Measurements from ENCODE around the gene ASB1. TPM values are rescaled to one million over a fixed set of nuclear protein-coding genes. Genes with fewer than 3 reads are reported as not detected.

The ASB1 gene
- total and polyA plus RNA-seq, 9 of the 15 experiments (the other 6 are each of a cell fraction or from before 2014, with no cell fraction given): 6.3 to 37.7 (median 23.9) TPM

DNA sequence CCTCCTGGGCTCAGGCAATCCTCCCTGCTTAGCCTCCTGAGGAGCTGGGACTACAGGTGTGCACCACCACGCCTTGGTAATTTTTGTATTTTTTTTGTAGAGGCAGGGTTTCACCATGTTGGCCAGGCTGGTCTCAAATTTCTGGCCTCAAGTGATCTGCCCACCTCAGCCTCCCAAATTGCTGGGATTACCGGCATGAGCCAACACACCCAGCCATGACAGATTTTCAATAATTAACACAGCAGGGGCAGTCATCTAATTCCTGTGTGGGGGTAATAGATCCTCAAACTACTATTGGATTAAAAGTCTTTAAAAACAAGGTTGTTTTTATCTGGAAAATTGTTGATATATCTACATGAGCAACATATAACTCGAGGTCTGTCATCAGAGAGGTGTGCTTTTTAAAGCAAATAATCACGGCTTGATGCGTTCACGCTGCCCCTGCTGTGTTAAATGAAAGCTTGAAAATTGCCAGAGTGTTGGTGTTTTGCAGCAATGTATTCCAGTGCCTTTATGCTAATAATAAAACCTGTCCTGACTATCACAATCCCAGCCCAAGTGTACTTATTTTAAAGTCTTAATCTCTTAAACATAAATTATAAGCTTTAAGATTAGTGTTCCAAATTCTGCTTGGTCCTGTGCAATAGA, 35.6 kb upstream of the ASB1 start:
- ATAC-seq (no peak), FAIRE-seq (no peak), DNase-seq (ENCODE audit: extremely low read depth in 1 of 4, low spot score in 3 of 4) (no peak)
- intact Hi-C loops (cut with micrococcal nuclease): no loop called here
- no peak overlapping the region for H3K27ac ChIP-seq (ENCODE audit: extremely low read depth, low read depth, low read length)
- 64% methylated on average over 5 of the region's 6 CpGs for WGBS (ENCODE audit: insufficient coverage, low coverage, missing lambda C conversion rate)
- BruUV-seq (replicated peaks): no TSS peak
- H3K9me3 ChIP-seq (replicated peaks; ENCODE audit: control insufficient read depth, insufficient read depth, low read depth, low read length): no peaks in the 10 kb centered on the region
- in situ Hi-C loops (cut with MboI): no loop called here
- no peak overlapping the region for H3K4me3 ChIP-seq
- H4K20me1 ChIP-seq (replicated peaks; ENCODE audit: control insufficient read depth, insufficient read depth, low read length): no peaks in the 10 kb centered on the region
- H3K36me3 ChIP-seq (ENCODE audit: control insufficient read depth, insufficient read depth, low read length): no peaks in the 10 kb centered on the region
- H3K4me2 ChIP-seq (ENCODE audit: insufficient read depth, low read length): no peak overlapping the region
- H3K9me1 ChIP-seq (ENCODE audit: control insufficient read depth, insufficient read depth, low read length): no peaks in the 10 kb centered on the region
- TF ChIP-seq SRSF1 (IDR thresholded peaks at IDR 0.05; ENCODE audit: low read depth, low read length) (no peak), E2F3 (CRISPR knock-in tag; IDR thresholded peaks at IDR 0.05) (no peak), CBFA2T3 (IDR thresholded peaks at IDR 0.05) (no peak), GATAD2B (IDR thresholded peaks at IDR 0.05; ENCODE audit: borderline replicate concordance) (no peak), TEAD4 (IDR thresholded peaks at IDR 0.05; ENCODE audit: low read length) (no peak), TEAD4 (CRISPR knock-in tag; IDR thresholded peaks at IDR 0.05; ENCODE audit: borderline replicate concordance) (no peak), SMC3 (conservative IDR thresholded peaks at IDR 0.05; ENCODE audit: insufficient read depth, low read depth, low read length) (no peak), ZNF780A (CRISPR knock-in tag; IDR thresholded peaks at IDR 0.05) (no peak), NFATC3 (IDR thresholded peaks at IDR 0.05) (no peak), NR2C2 (CRISPR knock-in tag; IDR thresholded peaks at IDR 0.05) (no peak), NR2C2 (tag; IDR thresholded peaks at IDR 0.05) (no peak), PHF8 (IDR thresholded peaks at IDR 0.05; ENCODE audit: borderline replicate concordance, low read length) (no peak), POLR2H (tag; IDR thresholded peaks at IDR 0.05; ENCODE audit: low read depth) (no peak)
- TF ChIP-seq, protein P1, sequence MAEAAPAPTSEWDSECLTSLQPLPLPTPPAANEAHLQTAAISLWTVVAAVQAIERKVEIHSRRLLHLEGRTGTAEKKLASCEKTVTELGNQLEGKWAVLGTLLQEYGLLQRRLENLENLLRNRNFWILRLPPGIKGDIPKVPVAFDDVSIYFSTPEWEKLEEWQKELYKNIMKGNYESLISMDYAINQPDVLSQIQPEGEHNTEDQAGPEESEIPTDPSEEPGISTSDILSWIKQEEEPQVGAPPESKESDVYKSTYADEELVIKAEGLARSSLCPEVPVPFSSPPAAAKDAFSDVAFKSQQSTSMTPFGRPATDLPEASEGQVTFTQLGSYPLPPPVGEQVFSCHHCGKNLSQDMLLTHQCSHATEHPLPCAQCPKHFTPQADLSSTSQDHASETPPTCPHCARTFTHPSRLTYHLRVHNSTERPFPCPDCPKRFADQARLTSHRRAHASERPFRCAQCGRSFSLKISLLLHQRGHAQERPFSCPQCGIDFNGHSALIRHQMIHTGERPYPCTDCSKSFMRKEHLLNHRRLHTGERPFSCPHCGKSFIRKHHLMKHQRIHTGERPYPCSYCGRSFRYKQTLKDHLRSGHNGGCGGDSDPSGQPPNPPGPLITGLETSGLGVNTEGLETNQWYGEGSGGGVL (CRISPR knock-in tag; IDR thresholded peaks at IDR 0.05): no peak
- TF ChIP-seq, protein P2, sequence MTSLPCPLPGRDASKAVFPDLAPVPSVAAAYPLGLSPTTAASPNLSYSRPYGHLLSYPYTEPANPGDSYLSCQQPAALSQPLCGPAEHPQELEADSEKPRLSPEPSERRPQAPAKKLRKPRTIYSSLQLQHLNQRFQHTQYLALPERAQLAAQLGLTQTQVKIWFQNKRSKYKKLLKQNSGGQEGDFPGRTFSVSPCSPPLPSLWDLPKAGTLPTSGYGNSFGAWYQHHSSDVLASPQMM (CRISPR knock-in tag; IDR thresholded peaks at IDR 0.05): no peak
- TF ChIP-seq, protein P3, sequence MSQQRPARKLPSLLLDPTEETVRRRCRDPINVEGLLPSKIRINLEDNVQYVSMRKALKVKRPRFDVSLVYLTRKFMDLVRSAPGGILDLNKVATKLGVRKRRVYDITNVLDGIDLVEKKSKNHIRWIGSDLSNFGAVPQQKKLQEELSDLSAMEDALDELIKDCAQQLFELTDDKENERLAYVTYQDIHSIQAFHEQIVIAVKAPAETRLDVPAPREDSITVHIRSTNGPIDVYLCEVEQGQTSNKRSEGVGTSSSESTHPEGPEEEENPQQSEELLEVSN (IDR thresholded peaks at IDR 0.05; ENCODE audit: borderline replicate concordance in 1 of 2, extremely low read depth in 1 of 2, insufficient read depth in 1 of 2, insufficient read length in 1 of 2, low read depth in 1 of 2, low read length in 1 of 2, poor library complexity in 1 of 2, severe bottlenecking in 1 of 2): no peak
- H3K9ac ChIP-seq (ENCODE audit: insufficient read depth in 1 of 2, low read depth in 2 of 2, low read length in 2 of 2): no peak overlapping the region
- H3K27me3 ChIP-seq (ENCODE audit: control insufficient read depth in 2 of 2, insufficient read depth in 2 of 2, low read length in 2 of 2): no peaks in the 10 kb centered on the region
- ChIA-PET POLR2A (no interaction called here), CTCF (ENCODE audit: low intra/inter-chr PET ratio) (no interaction called here)
- no peak overlapping the region for H2AFZ ChIP-seq (ENCODE audit: low read depth, low read length)
- H3K79me2 ChIP-seq (ENCODE audit: control insufficient read depth, insufficient read depth, low read length): no peaks in the 10 kb centered on the region
- H3K4me1 ChIP-seq (replicated peaks in 1 of 2; ENCODE audit: control insufficient read depth in 2 of 2, insufficient read depth in 2 of 2, low read length in 2 of 2): no peaks in the 10 kb centered on the region; a peak in 2 of 5 replicates
